GM19239 (cell line): Measurements from ENCODE around the gene TWIST2.

ENCODE experiments used
- DNase-seq: peaks from one replicate; pipeline ENCODE4 v3.0.0; 2011; ENCODE audit warnings: low spot score; ENCODE audit not compliant: insufficient read length
- FAIRE-seq: peaks from 2 replicates; lab custom pipeline; 2011; peaks lifted over from hg19 to GRCh38; lab: Jason Lieb, UNC

TWIST2 gene

DNA sequence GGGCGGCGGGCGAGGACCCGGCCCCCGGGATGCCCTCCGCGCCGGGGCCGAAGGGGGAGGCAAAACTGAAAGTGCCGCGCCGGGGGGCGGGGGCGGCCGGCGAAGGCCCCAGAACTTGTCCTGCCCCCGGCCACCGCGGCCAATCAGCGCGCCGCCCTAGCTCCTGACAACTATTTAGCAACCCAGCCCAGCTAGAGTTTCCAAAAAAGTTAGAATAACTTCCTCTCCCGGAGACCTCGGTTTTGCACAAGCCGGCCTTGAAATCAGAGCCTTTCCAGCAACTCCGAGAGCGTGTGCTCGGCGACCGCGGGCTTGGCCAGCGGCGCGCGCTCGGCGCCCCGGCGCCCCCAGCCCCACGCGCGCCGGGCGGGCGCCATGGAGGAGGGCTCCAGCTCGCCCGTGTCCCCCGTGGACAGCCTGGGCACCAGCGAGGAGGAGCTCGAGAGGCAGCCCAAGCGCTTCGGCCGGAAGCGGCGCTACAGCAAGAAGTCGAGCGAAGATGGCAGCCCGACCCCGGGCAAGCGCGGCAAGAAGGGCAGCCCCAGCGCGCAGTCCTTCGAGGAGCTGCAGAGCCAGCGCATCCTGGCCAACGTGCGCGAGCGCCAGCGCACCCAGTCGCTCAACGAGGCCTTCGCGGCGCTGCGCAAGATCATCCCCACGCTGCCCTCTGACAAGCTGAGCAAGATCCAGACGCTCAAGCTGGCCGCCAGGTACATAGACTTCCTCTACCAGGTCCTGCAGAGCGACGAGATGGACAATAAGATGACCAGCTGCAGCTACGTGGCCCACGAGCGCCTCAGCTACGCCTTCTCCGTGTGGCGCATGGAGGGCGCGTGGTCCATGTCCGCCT lies at the start of gene TWIST2:
Gene TWIST2, plus strand, starts transcription at position 245 of the 850 bp plus-strand sequence. Its CDS starts 131 bp downstream, at position 376.
- DNase-seq, result no peak
- FAIRE-seq, result no peak

DNA sequence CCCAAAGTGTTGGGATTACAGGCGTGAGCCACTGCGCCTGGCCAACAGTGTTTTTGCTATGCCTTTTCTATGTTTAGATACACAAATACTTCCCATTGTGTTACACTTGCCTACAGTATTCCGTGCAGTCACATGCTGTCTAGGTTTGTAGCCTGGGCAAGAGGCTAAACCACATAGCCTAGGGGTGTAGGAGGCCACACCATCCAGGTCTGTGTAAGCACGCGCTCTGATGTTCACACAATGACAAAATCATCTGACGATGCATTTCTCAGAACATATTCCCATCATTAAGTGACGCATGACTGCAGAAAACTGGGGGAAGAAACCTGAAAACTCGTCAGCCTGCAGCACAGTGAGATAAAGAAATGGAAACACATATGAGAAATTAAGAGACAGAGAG lies 46.1 kb upstream of the TWIST2 start:
- FAIRE-seq (no peak), DNase-seq (no peak)

DNA sequence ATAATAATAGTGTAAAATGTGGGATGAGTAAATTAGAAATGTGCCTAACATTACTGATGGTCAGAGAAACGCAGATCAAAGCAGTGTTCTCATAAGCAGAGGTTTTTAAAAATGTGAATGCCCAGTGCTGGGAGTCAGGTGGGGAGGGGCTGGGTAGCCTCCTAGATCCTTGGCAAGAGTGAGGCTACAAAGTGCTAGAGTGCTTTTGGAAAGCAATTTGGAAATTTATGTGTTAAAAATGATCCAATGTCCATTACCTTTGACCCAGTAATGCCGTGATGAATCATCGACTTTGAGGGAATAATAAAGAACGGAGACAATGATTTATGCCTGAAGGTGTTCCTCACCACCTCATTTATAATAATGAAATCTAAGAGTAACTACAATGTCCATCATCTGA lies 44.9 kb upstream of the TWIST2 start:
- FAIRE-seq, result no peak
- DNase-seq, result no peak

DNA sequence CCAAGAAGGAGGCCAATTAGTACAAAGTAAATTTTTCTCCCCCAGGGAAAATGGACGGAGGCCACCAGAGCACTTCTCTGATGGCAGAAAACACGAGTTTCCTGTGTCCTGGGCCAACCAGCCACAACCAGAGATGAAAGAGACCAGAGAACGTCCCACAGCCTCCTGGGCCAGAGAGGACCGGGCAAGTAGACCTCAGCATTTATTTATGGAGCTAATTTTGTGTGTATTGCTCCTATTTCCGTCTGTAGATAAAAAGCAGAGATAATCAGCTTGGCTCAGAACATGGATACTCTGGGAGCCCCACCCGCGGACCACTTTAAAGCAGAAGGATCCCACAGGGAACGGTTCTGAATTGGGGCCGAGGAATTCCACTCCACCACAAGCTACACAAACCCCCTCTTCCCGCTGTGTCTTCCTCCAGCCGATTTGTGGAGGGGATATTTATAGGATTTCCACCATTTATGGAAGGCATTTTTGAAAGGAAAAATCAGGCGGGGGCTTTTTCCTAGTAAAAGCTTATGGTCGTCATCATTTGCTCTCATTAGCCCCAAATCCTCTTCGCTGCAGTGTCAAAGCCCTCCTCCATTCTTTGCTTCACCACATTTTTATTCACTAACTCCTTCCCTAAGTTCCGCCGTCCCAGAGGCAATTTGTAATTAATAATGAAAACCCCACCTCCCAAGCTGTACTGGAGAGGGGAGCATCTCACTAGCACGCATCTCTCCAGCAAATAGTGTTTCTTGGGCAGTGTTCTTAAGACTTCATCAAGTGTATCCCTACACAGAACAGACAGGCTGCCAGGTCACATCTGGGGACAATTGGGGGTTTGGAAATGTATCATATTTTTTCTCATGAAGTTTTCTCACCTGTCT lies 43.7 kb upstream of the TWIST2 start:
- DNase-seq, result no peak
- FAIRE-seq, result no peak

DNA sequence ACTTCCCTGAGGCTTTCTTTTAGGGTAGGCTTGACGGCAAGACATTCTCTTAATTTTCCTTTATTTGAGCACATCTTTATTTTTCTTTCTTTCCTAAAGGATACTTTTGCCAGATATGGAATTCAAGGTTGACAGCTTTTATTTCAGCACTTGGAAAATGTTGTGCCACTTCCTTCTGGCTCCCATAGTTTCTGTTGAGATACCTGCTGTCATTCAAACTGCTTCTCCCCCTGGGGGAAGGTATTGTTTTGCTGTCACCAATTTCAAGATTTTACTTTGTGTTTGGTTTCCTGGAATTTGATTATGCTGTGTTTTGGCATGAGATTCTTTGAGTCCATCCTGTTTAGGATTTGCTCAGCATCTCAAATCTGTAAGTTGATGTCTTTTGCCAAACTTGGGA lies 39.1 kb upstream of the TWIST2 start:
- DNase-seq (no peak), FAIRE-seq (no peak)

DNA sequence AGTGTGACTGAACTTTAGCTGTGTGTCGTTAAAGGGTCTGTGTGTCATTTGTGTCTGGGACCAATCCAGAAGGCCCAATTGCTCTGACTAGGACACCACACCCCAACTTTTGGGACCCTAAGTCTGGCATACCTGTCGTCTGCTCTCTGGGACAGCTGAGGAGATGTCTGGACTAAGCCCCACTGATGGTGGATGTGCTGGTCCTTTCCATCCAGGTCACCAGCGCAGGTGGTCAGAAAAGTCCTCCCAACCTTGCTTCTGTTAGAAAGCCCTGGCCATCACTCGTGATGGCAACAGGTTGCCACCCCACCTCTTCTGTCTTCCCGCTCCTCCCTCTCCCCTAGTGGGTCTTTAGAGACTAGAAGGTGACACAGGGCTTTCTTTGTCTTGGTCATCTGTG lies 37.6 kb upstream of the TWIST2 start:
- FAIRE-seq (no peak), DNase-seq (no peak)

DNA sequence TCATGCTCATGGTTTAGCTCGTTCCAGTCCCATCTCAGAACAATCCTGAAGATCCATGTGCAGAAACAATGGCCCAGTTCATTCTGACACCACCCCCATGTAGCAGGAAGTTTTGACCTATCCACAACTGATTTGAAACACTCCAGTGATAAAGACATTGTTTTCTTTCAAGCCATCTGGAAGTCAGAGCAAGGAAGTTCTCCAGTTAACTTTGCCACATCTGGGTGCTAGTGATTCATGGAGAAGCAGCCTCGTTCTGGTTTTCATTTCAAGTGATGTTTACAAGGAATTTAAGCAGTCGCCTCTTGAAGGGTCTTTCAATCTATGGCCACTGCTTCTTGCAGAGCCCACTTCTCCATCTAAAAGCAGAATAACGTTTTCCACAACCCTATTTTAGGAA lies 36.6 kb upstream of the TWIST2 start:
- FAIRE-seq (no peak), DNase-seq (no peak)

DNA sequence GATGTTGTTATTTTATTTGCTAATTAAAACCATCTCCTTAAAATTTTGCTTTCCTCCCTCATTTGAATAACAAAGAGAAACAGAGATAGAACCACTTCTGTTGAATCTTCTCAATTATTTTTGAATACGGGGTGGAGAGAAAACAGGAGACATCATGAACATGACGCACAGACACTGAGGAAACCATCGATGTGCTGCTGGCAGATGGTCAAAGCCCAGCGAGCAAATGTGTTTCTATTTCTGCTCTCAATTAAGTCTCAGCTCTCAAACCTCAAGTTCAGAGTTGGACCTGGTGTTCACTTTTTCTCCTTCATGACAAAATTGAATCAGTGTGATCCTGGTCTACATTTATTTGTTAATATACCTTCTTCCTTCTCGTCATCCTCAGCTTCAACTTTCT lies 36.1 kb upstream of the TWIST2 start:
- no peak for DNase-seq
- FAIRE-seq, result no peak

DNA sequence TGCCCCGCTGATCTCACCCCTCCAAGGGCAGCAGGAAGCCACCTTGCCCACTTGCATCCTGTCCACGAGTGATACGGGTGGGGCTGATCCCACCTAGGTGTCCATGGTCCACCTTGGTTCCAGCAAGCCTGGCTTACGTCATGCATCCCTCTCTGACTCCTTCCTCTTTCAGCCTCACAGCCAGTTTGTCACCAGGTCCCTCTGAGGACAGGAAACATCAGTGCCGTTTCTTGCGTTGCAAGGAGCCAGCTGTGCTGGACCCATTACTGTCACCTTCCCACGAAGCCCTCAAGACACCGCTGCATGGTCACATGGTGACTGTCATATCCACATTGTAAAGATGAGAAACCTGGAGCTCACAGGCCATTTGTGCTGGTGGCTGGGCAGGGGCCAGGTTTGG lies 34.8 kb upstream of the TWIST2 start:
- FAIRE-seq (no peak), DNase-seq (no peak)

DNA sequence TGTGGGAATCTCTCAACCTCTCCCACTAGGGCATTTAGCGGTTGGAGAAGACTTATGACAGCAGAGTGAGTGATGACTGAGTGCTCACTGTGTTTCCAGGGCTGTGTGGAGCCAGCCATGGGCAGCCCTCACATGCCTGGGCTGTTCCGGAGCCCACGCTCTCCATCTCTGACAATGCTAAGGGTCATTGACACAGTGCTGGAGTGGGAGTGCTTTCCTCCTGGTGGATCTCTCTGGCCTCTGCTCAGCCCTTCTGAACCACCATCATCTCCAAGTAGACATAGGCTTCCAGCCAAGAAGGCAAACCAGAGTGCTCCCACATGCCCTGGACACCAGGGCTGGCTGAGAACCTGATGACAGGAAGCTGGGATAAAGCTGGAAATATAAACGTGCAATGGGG lies 33.1 kb upstream of the TWIST2 start:
- FAIRE-seq, result no peak

DNA sequence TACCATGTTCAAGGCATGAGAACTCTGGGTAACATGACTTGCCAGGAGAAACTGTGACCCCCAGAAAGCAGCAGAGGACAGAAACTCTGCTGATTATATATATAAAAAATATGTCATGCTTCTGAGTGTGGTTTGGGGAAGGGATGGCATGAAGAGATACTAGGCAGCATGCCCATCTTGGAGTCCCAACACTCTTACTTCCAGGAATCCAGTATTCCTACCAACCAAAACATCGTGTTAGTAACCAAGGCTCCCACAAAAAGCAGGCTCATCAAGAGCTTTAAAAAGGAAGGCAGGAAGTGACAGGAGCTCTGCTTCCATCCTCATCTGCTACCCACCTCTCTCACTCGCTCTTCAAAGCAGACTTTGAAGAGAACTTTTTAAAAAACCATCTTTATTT lies 31.6 kb upstream of the TWIST2 start:
- FAIRE-seq, result no peak
- DNase-seq, result no peak

More for the DNA sequence above, 33.1 kb upstream of the TWIST2 start:
- no peak for DNase-seq

DNA sequence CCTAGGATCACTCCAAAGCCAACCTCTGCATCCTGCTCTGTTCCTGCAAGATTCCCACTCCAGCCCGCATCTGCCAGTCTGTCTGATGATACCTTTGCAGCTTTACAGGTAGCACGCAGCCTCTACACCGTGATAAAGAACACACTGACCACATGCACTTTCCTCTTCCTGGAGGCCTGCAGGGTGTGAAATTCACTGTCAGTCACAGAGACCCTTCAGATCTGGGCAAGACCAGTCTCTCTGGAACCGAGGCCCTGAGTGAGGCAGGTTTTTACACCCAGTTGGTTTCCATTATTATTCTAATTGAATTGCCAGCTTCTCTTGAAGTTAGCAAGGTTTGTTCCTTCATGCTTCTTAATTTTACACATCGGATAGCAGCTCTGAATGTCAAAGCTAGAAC lies 30.5 kb upstream of the TWIST2 start:
- DNase-seq, result no peak
- no peak for FAIRE-seq

DNA sequence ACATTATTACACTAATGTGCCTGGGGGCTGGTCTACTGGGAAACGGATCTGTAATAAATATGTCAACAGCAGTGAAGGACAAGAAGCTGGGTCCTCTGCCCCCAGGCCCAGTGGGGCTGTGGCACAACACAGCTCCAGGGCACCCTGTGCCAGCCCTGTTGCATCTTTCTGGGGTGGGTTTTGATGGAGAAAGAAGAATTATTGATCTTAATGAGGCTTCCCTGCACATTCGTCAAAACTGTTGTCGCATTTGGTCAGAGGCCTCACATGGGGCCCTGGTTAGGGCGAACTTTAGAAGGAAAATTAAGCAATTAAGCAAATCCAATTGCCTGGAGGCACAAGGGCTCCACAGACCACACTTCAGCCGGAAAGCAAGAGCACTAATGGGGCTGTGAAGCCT lies 30.0 kb upstream of the TWIST2 start:
- DNase-seq (no peak), FAIRE-seq (no peak)

DNA sequence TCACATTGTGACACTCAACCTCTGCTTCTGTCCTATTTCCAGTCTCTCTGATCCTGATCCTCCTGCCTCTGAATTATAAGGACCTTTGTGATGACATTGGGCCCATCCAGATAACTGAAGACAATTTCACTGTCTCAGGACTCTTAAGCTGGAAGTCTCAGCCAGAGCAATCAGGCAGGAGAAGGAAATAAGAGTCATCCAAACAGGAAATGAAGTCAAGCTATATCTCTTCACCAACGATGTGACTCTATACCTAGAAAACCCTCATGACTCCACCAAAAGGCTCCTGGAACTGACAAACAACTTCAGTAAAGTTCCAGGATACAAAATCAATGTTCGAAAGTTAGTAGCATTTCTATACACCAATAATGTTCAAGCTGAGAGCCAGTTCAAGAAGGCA lies 29.3 kb upstream of the TWIST2 start:
- DNase-seq, result no peak
- FAIRE-seq, result no peak

DNA sequence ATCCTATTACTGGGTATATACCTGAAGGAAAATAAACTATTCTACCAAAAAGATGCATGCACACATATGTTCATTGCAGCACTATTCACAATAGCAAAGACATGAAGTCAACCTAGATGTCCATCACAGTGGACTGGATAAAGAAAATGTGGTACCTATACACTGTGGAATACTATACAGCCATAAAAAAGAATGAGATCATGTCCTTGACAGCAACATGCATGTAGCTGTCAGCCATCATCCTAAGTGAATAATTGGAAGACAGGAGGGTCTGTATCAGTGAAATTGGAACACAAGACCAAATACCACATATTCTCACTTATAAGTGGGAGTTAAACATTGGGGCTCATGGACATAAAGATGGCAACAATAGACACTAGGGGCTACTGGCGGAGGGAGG lies 27.7 kb upstream of the TWIST2 start:
- FAIRE-seq, result no peak
- DNase-seq, result no peak

DNA sequence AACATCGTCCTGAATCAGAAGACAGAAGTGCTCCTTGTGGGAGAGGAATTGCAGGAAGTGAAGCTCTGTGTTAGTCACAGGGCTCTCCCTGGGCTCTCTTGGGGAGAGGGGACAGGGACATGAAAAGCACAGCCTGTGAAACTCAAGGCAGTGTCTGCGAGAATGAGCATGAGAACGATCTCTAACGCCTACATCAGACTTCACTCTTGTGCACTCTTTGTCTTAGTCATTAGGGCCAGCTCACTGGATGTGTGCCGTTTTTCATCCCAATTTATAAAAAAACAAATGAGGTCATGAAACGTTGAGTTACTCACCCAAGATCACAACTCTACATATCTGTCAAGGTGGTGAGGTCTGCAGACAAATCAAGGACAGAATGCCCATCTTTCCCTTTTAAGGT lies 27.0 kb upstream of the TWIST2 start:
- no peak for DNase-seq
- FAIRE-seq, result no peak

DNA sequence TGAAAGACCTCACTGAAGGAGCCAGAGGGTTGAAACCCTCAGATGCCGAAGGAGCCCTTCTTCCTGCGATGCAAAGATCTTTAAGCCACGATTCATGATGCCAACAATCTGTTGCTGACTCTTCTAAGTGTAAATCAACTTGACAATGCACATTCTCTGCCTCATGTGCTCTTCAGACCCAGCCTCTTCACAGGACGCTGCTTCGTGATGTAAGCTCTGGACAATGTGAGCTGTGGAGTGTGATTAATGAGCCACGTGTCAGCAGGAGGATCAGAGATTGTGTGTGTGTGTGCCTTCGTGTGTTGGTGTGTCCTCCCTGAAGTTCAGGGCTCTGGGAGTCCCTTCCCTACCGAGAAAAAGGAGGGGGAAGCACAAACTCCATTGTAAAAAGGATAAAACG lies 26.5 kb upstream of the TWIST2 start:
- no peak for DNase-seq
- no peak for FAIRE-seq

DNA sequence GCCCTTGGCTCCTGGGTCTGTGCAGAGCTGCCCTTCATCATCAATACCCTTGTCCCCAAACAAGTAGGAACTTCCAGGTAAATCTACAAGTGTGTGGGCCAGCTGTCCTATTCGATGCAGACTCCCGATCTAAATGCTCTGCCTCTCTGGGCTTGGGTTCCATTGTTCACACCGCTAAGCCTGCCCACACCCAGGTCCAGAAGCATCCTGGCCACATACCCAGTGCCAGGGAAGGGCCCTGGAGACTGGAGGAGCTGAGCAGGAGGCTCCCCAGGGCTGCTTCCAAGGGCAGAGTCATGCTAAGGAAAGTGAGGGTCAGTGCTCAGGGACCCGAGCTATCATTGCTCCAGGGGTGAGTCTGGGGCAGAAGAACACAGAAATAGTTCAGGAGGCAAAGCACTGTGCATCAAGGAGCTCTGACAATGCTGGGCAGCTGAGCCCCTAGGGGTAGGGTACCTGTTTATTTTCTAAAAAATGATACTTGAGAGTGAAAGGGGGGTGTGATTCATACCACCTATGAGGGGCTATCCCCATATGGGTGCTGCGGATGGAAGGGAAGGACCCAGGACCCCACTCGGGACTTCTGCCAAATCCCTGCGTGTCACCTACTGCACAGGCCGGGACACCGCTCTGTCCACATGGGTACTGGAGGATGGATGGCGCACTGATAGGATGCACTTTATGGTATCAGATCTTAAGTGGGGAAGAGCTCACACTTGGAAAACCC lies 25.8 kb upstream of the TWIST2 start:
- FAIRE-seq, result no peak
- DNase-seq, result no peak

DNA sequence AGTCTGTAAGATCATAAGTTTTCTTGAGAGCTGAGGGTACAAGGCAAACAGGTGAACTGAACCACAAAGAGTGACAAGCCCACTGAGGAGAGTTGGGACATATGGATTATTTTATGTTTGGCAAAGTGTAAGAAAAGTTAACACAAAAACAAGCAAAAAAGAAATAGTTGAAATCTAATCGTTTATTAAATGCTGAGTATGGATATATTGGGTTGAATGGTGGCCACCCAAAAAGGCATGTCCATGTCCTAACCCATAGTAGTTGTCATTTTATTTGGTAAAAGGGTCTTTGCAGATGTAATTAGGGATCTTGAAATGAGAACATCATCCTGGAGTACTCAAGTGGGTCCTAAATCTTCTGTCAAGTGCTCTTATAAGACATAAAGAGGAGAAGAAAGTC lies 24.9 kb upstream of the TWIST2 start:
- FAIRE-seq, result no peak
- no peak for DNase-seq

DNA sequence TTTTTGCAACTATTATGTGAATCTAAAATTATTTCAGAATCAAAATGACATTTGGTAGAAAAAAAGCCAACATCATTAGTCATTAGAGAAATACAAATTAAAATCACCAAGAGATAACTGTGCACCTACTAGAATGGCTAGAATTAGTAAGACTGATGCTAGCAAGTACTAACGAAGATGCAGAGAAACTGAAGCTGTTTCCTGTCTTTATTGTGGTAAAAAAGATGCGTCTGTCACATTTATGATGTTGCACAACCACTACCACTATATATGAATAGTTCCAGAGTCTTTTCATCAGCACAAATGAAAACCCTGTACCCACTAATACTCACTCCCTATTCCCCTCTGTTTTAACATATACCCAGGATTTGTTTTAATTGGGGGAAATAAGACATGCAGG lies 16.7 kb upstream of the TWIST2 start:
- FAIRE-seq (no peak), DNase-seq (no peak)

DNA sequence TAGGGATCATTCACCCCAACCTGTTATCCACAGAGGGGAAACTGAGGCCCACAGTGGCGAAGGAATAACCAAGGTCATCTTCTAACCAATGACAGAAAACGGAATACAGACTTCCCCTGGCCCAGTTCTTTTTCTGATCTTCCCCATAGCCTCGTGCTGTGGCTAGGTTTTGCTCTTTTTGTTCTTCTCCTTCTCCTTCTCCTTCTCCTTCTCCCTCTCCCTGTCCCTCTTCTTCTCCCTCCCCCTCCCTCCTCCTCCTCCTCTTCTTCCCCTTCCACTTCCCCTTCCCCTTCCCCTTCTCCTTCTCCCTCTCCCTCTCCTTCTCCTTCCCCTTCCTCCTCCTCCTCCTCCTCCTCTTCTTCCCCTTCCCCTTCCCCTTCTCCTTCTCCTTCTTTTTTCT lies 12.9 kb upstream of the TWIST2 start:
- no peak for DNase-seq
- FAIRE-seq, result no peak
